ENCODE data around the gene CORO1C. TPM values are rescaled to one million over a fixed set of nuclear protein-coding genes. Genes with fewer than 3 reads are reported as not detected.

CORO1C gene
- total RNA-seq, 4 donors from 2014 or later, result 68.1 to 153 (median 128) TPM

DNA sequence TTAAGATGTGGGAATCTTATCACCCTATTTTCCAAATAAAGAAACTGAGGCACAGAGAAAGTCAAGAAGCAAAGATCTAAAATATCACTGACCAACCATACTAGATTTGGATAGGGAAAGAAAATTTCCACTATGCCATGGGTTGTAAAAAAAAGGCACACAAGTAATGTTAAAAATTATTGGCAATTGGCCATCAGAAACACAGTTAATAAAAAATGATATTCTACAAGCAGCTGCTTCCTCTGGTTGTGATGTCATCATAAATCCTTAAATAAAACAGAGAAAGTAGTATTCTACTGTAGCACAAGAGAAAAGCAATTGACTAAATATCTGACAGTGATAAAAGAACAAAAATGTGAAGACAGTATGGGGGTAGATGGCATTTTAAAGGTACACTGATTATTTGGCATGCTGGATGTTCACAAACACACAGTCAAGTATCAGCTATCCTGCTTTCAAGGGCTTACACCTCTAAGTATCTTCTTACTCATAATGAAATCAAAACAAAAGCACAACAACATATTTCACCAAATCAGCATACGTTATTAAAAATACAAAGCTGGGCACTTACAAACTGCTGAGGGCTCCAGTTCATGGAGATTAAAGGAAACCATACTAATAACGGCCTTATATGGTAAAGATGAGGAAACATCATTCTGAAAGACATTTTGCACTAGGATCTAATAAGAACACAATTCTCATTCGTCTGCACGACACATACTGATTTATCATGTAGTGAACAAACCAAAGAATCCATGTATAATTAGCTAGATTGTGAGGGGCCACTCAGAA lies 45.7 kb downstream of the CORO1C start:
- intact Hi-C loops (cut with DNase I; ENCODE audit: low total_unique reads), result no loop called here
- in situ Hi-C loops (cut with MboI; ENCODE audit: low pct_ligation_motif_present in 1 of 4, low pct_unique_long_range_greater_than_20kb in 1 of 4, low sequenced_read_pairs in 3 of 4), result no loop called here
- Histone ChIP-seq H3K36me3 (no peaks in the 10 kb centered on the region), H3K27me3 (no peaks in the 10 kb centered on the region), H3K27ac (peak overlapping the region; percentile 84 to 94 (median 88)), H3K4me3 (no peak overlapping the region), H3K4me1 (peaks cover 4 to 60% (median 45%) of the 10 kb centered on the region in 4 donors), H3K9me3 (no peaks in the 10 kb centered on the region)
- TF ChIP-seq, protein P1, sequence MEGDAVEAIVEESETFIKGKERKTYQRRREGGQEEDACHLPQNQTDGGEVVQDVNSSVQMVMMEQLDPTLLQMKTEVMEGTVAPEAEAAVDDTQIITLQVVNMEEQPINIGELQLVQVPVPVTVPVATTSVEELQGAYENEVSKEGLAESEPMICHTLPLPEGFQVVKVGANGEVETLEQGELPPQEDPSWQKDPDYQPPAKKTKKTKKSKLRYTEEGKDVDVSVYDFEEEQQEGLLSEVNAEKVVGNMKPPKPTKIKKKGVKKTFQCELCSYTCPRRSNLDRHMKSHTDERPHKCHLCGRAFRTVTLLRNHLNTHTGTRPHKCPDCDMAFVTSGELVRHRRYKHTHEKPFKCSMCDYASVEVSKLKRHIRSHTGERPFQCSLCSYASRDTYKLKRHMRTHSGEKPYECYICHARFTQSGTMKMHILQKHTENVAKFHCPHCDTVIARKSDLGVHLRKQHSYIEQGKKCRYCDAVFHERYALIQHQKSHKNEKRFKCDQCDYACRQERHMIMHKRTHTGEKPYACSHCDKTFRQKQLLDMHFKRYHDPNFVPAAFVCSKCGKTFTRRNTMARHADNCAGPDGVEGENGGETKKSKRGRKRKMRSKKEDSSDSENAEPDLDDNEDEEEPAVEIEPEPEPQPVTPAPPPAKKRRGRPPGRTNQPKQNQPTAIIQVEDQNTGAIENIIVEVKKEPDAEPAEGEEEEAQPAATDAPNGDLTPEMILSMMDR (IDR thresholded peaks at IDR 0.05), result no peak
- no peak for TF ChIP-seq POLR2A (IDR thresholded peaks at IDR 0.05)
- no peak for TF ChIP-seq POLR2AphosphoS5 (IDR thresholded peaks at IDR 0.05)
- no peak for TF ChIP-seq EP300 (IDR thresholded peaks at IDR 0.05; ENCODE audit: low read depth)
- 50% methylated on average over 4 of the region's 4 CpGs for WGBS, 2 donors (ENCODE audit: low coverage in 1 of 2)
- no peak for DNase-seq

DNA sequence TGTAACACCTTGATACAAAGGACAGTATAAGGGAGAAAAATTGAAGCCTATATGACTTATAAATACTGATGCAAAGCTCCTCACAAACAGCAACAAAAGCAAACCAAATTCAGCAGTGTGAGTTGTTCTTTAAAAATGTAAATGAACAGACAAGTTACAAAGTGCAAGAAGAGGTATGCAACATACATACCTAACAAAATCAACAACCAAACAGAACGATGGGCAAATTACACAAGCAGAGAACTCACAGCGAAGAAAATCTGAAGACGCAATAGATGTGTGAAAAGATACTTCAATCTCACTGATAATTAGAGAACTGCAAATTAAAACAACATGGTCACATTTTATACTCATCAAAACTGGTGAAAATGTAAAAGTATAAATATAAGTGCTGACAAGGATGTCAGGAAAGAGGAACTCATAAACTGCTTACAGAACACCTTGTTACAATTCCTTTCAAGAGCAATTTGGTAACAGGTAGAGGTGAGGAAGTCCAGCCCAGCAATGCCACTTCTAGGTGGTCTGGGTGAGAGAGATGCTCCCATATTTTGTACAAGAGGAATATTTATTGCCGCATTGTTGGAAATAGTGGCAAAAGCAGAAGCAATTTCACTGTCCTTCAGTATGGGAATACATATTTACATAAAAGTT lies 47.3 kb downstream of the CORO1C start:
- TF ChIP-seq, protein P1 (IDR thresholded peaks at IDR 0.05), result no peak
- no peak for TF ChIP-seq POLR2A (IDR thresholded peaks at IDR 0.05)
- no peak for TF ChIP-seq POLR2AphosphoS5 (IDR thresholded peaks at IDR 0.05)
- no peak for TF ChIP-seq EP300 (IDR thresholded peaks at IDR 0.05; ENCODE audit: low read depth)
- in situ Hi-C loops (cut with MboI; ENCODE audit: low pct_ligation_motif_present in 1 of 4, low pct_unique_long_range_greater_than_20kb in 1 of 4, low sequenced_read_pairs in 3 of 4), result no loop called here
- H3K27ac ChIP-seq, result peak overlapping the region in 3 of 4 donors; percentile 87 to 94 (median 89)
- no peaks in the 10 kb centered on the region for H3K36me3 ChIP-seq
- H3K4me1 ChIP-seq, result peaks cover 0 to 44% (median 29%) of the 10 kb centered on the region in 4 donors
- H3K4me3 ChIP-seq, result no peak overlapping the region
- intact Hi-C loops (cut with DNase I; ENCODE audit: low total_unique reads), result no loop called here
- 74 to 86% methylated on average over 4 of the region's 4 CpGs for WGBS, 2 donors (ENCODE audit: low coverage in 1 of 2)
- H3K27me3 ChIP-seq, result no peaks in the 10 kb centered on the region
- no peak for DNase-seq
- no peaks in the 10 kb centered on the region for H3K9me3 ChIP-seq

DNA sequence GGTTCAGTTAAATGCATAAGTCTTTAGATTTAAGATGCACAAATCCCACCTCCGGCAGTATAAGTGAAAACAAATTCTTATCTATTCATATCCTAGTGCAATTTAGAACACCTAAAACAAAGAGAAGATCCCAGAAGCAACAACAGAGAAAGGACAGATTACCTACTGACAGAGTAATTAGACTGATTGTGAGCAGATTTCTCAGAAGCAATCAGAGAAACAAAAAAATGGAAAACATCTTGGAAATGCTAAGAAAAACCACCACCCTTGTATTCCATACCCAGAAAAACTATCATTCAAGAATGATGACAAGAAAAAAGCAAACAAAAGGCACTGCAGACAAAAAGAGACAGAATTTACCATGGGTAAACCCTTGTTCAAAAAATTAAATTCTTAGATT lies 50.0 kb downstream of the CORO1C start:
- TF ChIP-seq POLR2AphosphoS5 (IDR thresholded peaks at IDR 0.05) (no peak), POLR2A (IDR thresholded peaks at IDR 0.05) (no peak), EP300 (IDR thresholded peaks at IDR 0.05; ENCODE audit: low read depth) (no peak)
- TF ChIP-seq, protein P1 (IDR thresholded peaks at IDR 0.05), result no peak
- in situ Hi-C loops (cut with MboI; ENCODE audit: low pct_ligation_motif_present in 1 of 4, low pct_unique_long_range_greater_than_20kb in 1 of 4, low sequenced_read_pairs in 3 of 4) (no loop called here), intact Hi-C loops (cut with DNase I; ENCODE audit: low total_unique reads) (no loop called here)
- Histone ChIP-seq H3K27ac (peak overlapping the region; percentile 10 to 87 (median 22)), H3K4me1 (peaks cover 0 to 38% (median 27%) of the 10 kb centered on the region in 4 donors), H3K27me3 (no peaks in the 10 kb centered on the region), H3K9me3 (no peaks in the 10 kb centered on the region), H3K36me3 (peaks cover 0 to 4% (median 2%) of the 10 kb centered on the region in 4 donors), H3K4me3 (no peak overlapping the region)
- DNase-seq, result no peak
- WGBS, 2 donors (ENCODE audit: low coverage in 1 of 2), result 85 to 92% methylated on average over 1 of the region's 1 CpG

DNA sequence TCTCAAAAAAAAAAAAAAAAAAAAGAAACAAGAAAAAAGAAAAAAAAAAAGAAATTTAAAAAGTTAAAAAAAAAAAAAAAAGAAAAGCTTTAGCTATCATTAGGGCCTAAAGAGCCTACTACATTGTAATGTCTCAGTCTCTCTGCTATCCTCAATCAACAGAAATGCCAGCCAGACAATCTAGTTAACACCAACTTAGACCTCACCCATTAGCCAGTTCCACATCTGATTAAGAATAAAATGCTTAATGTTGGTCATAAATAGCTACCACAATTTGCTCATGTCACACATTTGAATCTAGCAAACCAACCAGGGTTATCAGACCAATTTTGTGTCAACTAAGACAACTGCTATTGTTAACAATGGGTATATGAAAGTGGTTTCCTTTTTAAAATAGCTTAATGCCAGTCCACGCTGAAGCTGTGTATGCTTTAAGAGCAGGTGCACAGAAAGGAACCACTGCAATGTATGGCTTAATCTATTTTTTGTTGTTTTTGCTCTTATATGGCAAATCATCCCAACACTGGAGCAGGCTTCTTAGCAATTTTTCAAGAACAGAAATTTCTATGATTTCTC lies 52.1 kb downstream of the CORO1C start:
- 83 to 87% methylated on average over 1 of the region's 1 CpG for WGBS, 2 donors (ENCODE audit: low coverage in 1 of 2)
- H3K36me3 ChIP-seq, result peaks cover 0 to 4% (median 2%) of the 10 kb centered on the region in 4 donors
- no peaks in the 10 kb centered on the region for H3K9me3 ChIP-seq
- TF ChIP-seq, protein P1 (IDR thresholded peaks at IDR 0.05), result no peak
- TF ChIP-seq EP300 (IDR thresholded peaks at IDR 0.05; ENCODE audit: low read depth) (no peak), POLR2A (IDR thresholded peaks at IDR 0.05) (no peak), POLR2AphosphoS5 (IDR thresholded peaks at IDR 0.05) (no peak)
- DNase-seq, result no peak
- intact Hi-C loops (cut with DNase I; ENCODE audit: low total_unique reads), result no loop called here
- no peaks in the 10 kb centered on the region for H3K27me3 ChIP-seq
- H3K27ac ChIP-seq, result peak overlapping the region in 3 of 4 donors; percentile 18 to 87 (median 23)
- H3K4me1 ChIP-seq, result peaks cover 0 to 23% (median 10%) of the 10 kb centered on the region in 4 donors
- no peak overlapping the region for H3K4me3 ChIP-seq
- in situ Hi-C loops (cut with MboI; ENCODE audit: low pct_ligation_motif_present in 1 of 4, low pct_unique_long_range_greater_than_20kb in 1 of 4, low sequenced_read_pairs in 3 of 4), result no loop called here

Measured in transverse colon (tissue), 4 donors.